ENCODE results near the gene CALM1.

CALM1 gene

GRCh38 chr14:90396341-90397339 lies at the start of gene CALM1:
Gene CALM1, plus strand, starts transcription at chr14:90397029. Its CDS starts 202 bp downstream, at chr14:90397231.
- peak; percentile 98 for DNase-seq

GRCh38 chr14:90348270-90348669 lies 48.6 kb upstream of the CALM1 start:
- DNase-seq, result no peak

- no peak for DNase-seq
Measured at GRCh38 chr14:90349739-90350138, 47.1 kb upstream of the CALM1 start.

- DNase-seq, result no peak
Measured at GRCh38 chr14:90354551-90355298, 42.1 kb upstream of the CALM1 start.

- no peak for DNase-seq
Measured at GRCh38 chr14:90355540-90356518, 41.0 kb upstream of the CALM1 start.

GRCh38 chr14:90356925-90357324 lies 39.9 kb upstream of the CALM1 start:
- DNase-seq, result no peak

GRCh38 chr14:90358359-90358758 lies 38.5 kb upstream of the CALM1 start:
- DNase-seq, result no peak

- DNase-seq, result no peak
Measured at GRCh38 chr14:90361865-90362557, 34.8 kb upstream of the CALM1 start.

GRCh38 chr14:90362558-90362896 lies 34.3 kb upstream of the CALM1 start:
- DNase-seq, result no peak

- DNase-seq, result peak; percentile 54
Measured at GRCh38 chr14:90368946-90369721, 27.7 kb upstream of the CALM1 start.

- no peak for DNase-seq
Measured at GRCh38 chr14:90373887-90374286, 22.9 kb upstream of the CALM1 start.

- DNase-seq, result no peak
Measured at GRCh38 chr14:90374813-90375212, 22.0 kb upstream of the CALM1 start.

- no peak for DNase-seq
Measured at GRCh38 chr14:90375934-90376333, 20.9 kb upstream of the CALM1 start.

- DNase-seq, result no peak
Measured at GRCh38 chr14:90378249-90378648, 18.6 kb upstream of the CALM1 start.

GRCh38 chr14:90379106-90379505 lies 17.7 kb upstream of the CALM1 start:
- no peak for DNase-seq

GRCh38 chr14:90381011-90381786 lies 15.6 kb upstream of the CALM1 start:
- DNase-seq, result no peak

GRCh38 chr14:90381999-90382451 lies 14.8 kb upstream of the CALM1 start:
- peak; percentile 41 for DNase-seq

GRCh38 chr14:90382491-90383125 lies 14.2 kb upstream of the CALM1 start:
- peak; percentile 76 for DNase-seq

- peak; percentile 99 for DNase-seq
Measured at GRCh38 chr14:90383126-90383730, 13.6 kb upstream of the CALM1 start.

All from CD4-positive, alpha-beta T cell treated with Interleukin-12 subunit alpha and Interleukin-12 subunit beta, for 1 hour (primary cell).